ENCODE data around the gene PITPNB. TPM values are rescaled to one million over a fixed set of nuclear protein-coding genes. Genes with fewer than 3 reads are reported as not detected.

PITPNB gene
- total and polyA plus RNA-seq, 2 of the 13 experiments (the other 11 are each of a cell fraction or from before 2014, with no cell fraction given) = 17.0 to 30.1 TPM

GRCh38 chr22:27933186-27933983 lies 14.3 kb upstream of the PITPNB start:
- no peak overlapping the region for H3K27ac ChIP-seq (ENCODE audit: extremely low read length, insufficient read depth, low read length)
- no peaks in the 10 kb centered on the region for H3K36me3 ChIP-seq (replicated peaks in 1 of 2; ENCODE audit: control insufficient read depth in 1 of 2, insufficient read depth in 2 of 2, low read length in 2 of 2)
- no peaks in the 10 kb centered on the region for H3K27me3 ChIP-seq (ENCODE audit: control insufficient read depth in 1 of 2, insufficient read depth in 2 of 2, low read length in 2 of 2)
- H3K9ac ChIP-seq (ENCODE audit: insufficient read depth, low read depth, low read length) = no peak overlapping the region
- no peaks in the 10 kb centered on the region for H3K79me2 ChIP-seq (ENCODE audit: insufficient read depth, low read length)
- intact Hi-C loops (cut with micrococcal nuclease; ENCODE audit: unreplicated experiment) = no loop called here
- no TSS peak for BruUV-seq (replicated peaks)
- DNase-seq (ENCODE audit: low spot score) (no peak), ATAC-seq (no peak), FAIRE-seq (no peak)
- in situ Hi-C loops (cut with HindIII; ENCODE audit: extremely low pct_ligation_motif_present, low pct_unique_long_range_greater_than_20kb) = no loop called here
- 92% methylated on average over 9 of the region's 9 CpGs for WGBS (ENCODE audit: low lambda C conversion rate)
- ChIA-PET POLR2A (interaction anchor here (1.3 kb wide), 1 partner anchor 14 kb away, joined by 3 read pairs; the partner anchor contains the start of gene PITPNB), CTCF (ENCODE audit: low intra/inter-chr PET ratio, low total read pairs) (no interaction called here)
- H3K4me3 ChIP-seq (replicated peaks in 1 of 3; ENCODE audit: insufficient read depth in 1 of 3, low read depth in 2 of 3, low read length in 3 of 3) = no peak overlapping the region
- no peaks in the 10 kb centered on the region for H3K9me3 ChIP-seq (ENCODE audit: low read length)
- H2AFZ ChIP-seq (ENCODE audit: low read length) = no peak overlapping the region
- H3K4me1 ChIP-seq (ENCODE audit: insufficient read depth, low read length) = no peaks in the 10 kb centered on the region
- no peaks in the 10 kb centered on the region for H4K20me1 ChIP-seq (ENCODE audit: insufficient read depth, low read length)
- no peak overlapping the region for H3K4me2 ChIP-seq (ENCODE audit: low read depth, low read length)
- TF ChIP-seq CHCHD3 (CRISPR knock-in tag; IDR thresholded peaks at IDR 0.05) (no peak), ATF4 (CRISPR knock-in tag; IDR thresholded peaks at IDR 0.05) (no peak), TOE1 (CRISPR knock-in tag; IDR thresholded peaks at IDR 0.05) (no peak), AKNA (CRISPR knock-in tag; IDR thresholded peaks at IDR 0.05; ENCODE audit: borderline replicate concordance) (no peak), IRF2 (CRISPR knock-in tag; IDR thresholded peaks at IDR 0.05) (no peak), SP1 (IDR thresholded peaks at IDR 0.05) (no peak), SP1 (CRISPR knock-in tag; IDR thresholded peaks at IDR 0.05) (no peak), JUNB (CRISPR knock-in tag; IDR thresholded peaks at IDR 0.05; ENCODE audit: borderline replicate concordance) (no peak), HIVEP1 (CRISPR knock-in tag; IDR thresholded peaks at IDR 0.05) (no peak), ZNF614 (CRISPR knock-in tag; IDR thresholded peaks at IDR 0.05; ENCODE audit: borderline replicate concordance) (no peak), ZNF570 (CRISPR knock-in tag; IDR thresholded peaks at IDR 0.05; ENCODE audit: borderline replicate concordance) (no peak), ZNF724P (CRISPR knock-in tag; IDR thresholded peaks at IDR 0.05; ENCODE audit: borderline replicate concordance) (no peak), TOPORS (CRISPR knock-in tag; IDR thresholded peaks at IDR 0.05) (no peak), ZNF678 (CRISPR knock-in tag; IDR thresholded peaks at IDR 0.05) (no peak), HIC2 (CRISPR knock-in tag; IDR thresholded peaks at IDR 0.05; ENCODE audit: low read depth) (no peak), BORCS8-MEF2B (CRISPR knock-in tag; IDR thresholded peaks at IDR 0.05) (no peak), ASH2L (IDR thresholded peaks at IDR 0.05; ENCODE audit: insufficient read length, low read depth, low read length) (no peak), FOXP1 (IDR thresholded peaks at IDR 0.05) (no peak), FOXP1 (CRISPR knock-in tag; IDR thresholded peaks at IDR 0.05) (no peak)
